ENCODE results near the gene RHOU. TPM values are rescaled to one million over a fixed set of nuclear protein-coding genes. Genes with fewer than 3 reads are reported as not detected.
"Not testable (repeated sequence)": the region's sequence is repeated elsewhere in the genome, so short reads cannot be mapped to it uniquely, and the experiment has no call there.

The RHOU gene
- total RNA-seq = 1 to 10 TPM; 6.9 to 9.3 TPM

GRCh38 chr1:228734881-228735801 is at the start of gene RHOU:
RHOU (plus strand) TSS chr1:228735479; CDS start chr1:228735743, 264 bp downstream.
- Histone ChIP-seq H3K9me3 (no peaks in the 10 kb centered on the region), H3K27me3 (no peaks in the 10 kb centered on the region), H3K4me3 (peak within 1 kb of the TSS; percentile 18 to 58), H3K4me1 (peaks cover 37% of the 10 kb centered on the region), H3K36me3 (replicated peaks in 1 of 2; ENCODE audit: insufficient read depth in 1 of 2, low read depth in 2 of 2) (peaks cover 0 to 2% of the 10 kb centered on the region in 2 donors), H3K27ac (peak within 1 kb of the TSS; percentile 70 to 94 (median 91))
- peak; percentile 89 for ATAC-seq
- TF ChIP-seq CTCF (IDR thresholded peaks at IDR 0.05) = peak; percentile 47 to 99 (median 96)
- peak; percentile 77 to 87 (median 81) for TF ChIP-seq POLR2A (IDR thresholded peaks at IDR 0.05)
- intact Hi-C loops (cut with DNase I) = loop anchor here (10.0 kb wide), 1 partner anchor 410 kb away; no protein-coding TSS in a partner anchor
- peak; percentile 77 to 83 (median 82) for DNase-seq
- 0 to 1% methylated on average over 16 to 75 of the region's 107 CpGs for WGBS, 2 donors

GRCh38 chr1:228687587-228687986 is 47.7 kb upstream of the RHOU start:
- 85 to 86% methylated on average over 6 of the region's 6 CpGs for WGBS, 2 donors
- Histone ChIP-seq H3K4me3 (no peak overlapping the region), H3K27me3 (no peaks in the 10 kb centered on the region), H3K36me3 (replicated peaks in 1 of 2; ENCODE audit: insufficient read depth in 1 of 2, low read depth in 2 of 2) (no peaks in the 10 kb centered on the region), H3K9me3 (no peaks in the 10 kb centered on the region), H3K27ac (no peak overlapping the region), H3K4me1 (no peaks in the 10 kb centered on the region)
- DNase-seq = no peak
- intact Hi-C loops (cut with DNase I) = loop anchor here (10.0 kb wide), 1 partner anchor 547 kb away; no protein-coding TSS in a partner anchor
- ATAC-seq = no peak
- TF ChIP-seq CTCF (IDR thresholded peaks at IDR 0.05) = no peak
- TF ChIP-seq POLR2A (IDR thresholded peaks at IDR 0.05) = no peak

- intact Hi-C loops (cut with DNase I) = loop anchor here (10.0 kb wide), 1 partner anchor 546 kb away; no protein-coding TSS in a partner anchor
- H3K27ac ChIP-seq = no peak overlapping the region
- no peak overlapping the region for H3K4me3 ChIP-seq
- H3K27me3 ChIP-seq = no peaks in the 10 kb centered on the region
- H3K4me1 ChIP-seq = no peaks in the 10 kb centered on the region
- WGBS, 2 donors = 57 to 66% methylated on average over 4 of the region's 4 CpGs
- ATAC-seq (no peak), DNase-seq (no peak)
- no peaks in the 10 kb centered on the region for H3K9me3 ChIP-seq
- no peaks in the 10 kb centered on the region for H3K36me3 ChIP-seq (replicated peaks in 1 of 2; ENCODE audit: insufficient read depth in 1 of 2, low read depth in 2 of 2)
- TF ChIP-seq POLR2A (IDR thresholded peaks at IDR 0.05) = no peak
Observed at GRCh38 chr1:228689255-228689654, 46.0 kb upstream of the RHOU start.

- H3K36me3 ChIP-seq (replicated peaks in 1 of 2; ENCODE audit: insufficient read depth in 1 of 2, low read depth in 2 of 2) = no peaks in the 10 kb centered on the region
- H3K27ac ChIP-seq = no peak overlapping the region
- no peaks in the 10 kb centered on the region for H3K4me1 ChIP-seq
- no peaks in the 10 kb centered on the region for H3K9me3 ChIP-seq
- DNase-seq (no peak), ATAC-seq (no peak)
- WGBS, 2 donors = 42 to 57% methylated on average over 2 of the region's 2 CpGs
- H3K27me3 ChIP-seq = no peaks in the 10 kb centered on the region
- intact Hi-C loops (cut with DNase I) = no loop called here
- H3K4me3 ChIP-seq = no peak overlapping the region
- TF ChIP-seq CTCF (IDR thresholded peaks at IDR 0.05) (no peak), POLR2A (IDR thresholded peaks at IDR 0.05) (no peak)
Observed at GRCh38 chr1:228691211-228691610, 44.1 kb upstream of the RHOU start.

GRCh38 chr1:228691926-228692325 is 43.4 kb upstream of the RHOU start:
- H3K27me3 ChIP-seq = no peaks in the 10 kb centered on the region
- intact Hi-C loops (cut with DNase I) = no loop called here
- H3K36me3 ChIP-seq (replicated peaks in 1 of 2; ENCODE audit: insufficient read depth in 1 of 2, low read depth in 2 of 2) = no peaks in the 10 kb centered on the region
- no peak overlapping the region for H3K27ac ChIP-seq
- H3K4me3 ChIP-seq = no peak overlapping the region
- DNase-seq (peak; percentile 44 to 75 (median 54)), ATAC-seq (peak; percentile 91)
- H3K4me1 ChIP-seq = no peaks in the 10 kb centered on the region
- TF ChIP-seq POLR2A (IDR thresholded peaks at IDR 0.05) (no peak), CTCF (IDR thresholded peaks at IDR 0.05) (peak; percentile 35 to 84 (median 71))
- 3 to 6% methylated on average over 1 of the region's 1 CpG for WGBS, 2 donors
- H3K9me3 ChIP-seq = no peaks in the 10 kb centered on the region

GRCh38 chr1:228694447-228694846 is 40.8 kb upstream of the RHOU start:
- 90 to 91% methylated on average over 3 of the region's 3 CpGs for WGBS, 2 donors
- H3K9me3 ChIP-seq; DNase-seq; intact Hi-C loops (cut with DNase I); ATAC-seq; H3K4me3 ChIP-seq; H3K4me1 ChIP-seq; H3K27me3 ChIP-seq; H3K27ac ChIP-seq; H3K36me3 ChIP-seq (replicated peaks in 1 of 2; ENCODE audit: insufficient read depth in 1 of 2, low read depth in 2 of 2): not testable (repeated sequence)
